T1000 (cell line): Measurements from ENCODE around the gene CAPNS2.
"Not testable (repeated sequence)": the region's sequence is repeated elsewhere in the genome, so short reads cannot be mapped to it uniquely, and the experiment has no call there.

Experiments
- DNase-seq: peaks from one replicate; lab custom pipeline; 2025; ENCODE audit warnings: mixed read lengths; lab: John Stamatoyannopoulos, UW

Gene CAPNS2

GRCh38 chr16:55568207-55568606 lies 1.7 kb downstream of the CAPNS2 start:
- no peak for DNase-seq

GRCh38 chr16:55569025-55569424 lies 2.5 kb downstream of the CAPNS2 start:
- no peak for DNase-seq

GRCh38 chr16:55570159-55570558 lies 3.7 kb downstream of the CAPNS2 start:
- DNase-seq, result no peak

GRCh38 chr16:55571191-55571897 lies 4.9 kb downstream of the CAPNS2 start:
- DNase-seq, result no peak

- DNase-seq, result no peak
These were observed 6.0 kb downstream of the CAPNS2 start for GRCh38 chr16:55572439-55572838.

GRCh38 chr16:55574811-55575210 lies 8.3 kb downstream of the CAPNS2 start:
- no peak for DNase-seq

GRCh38 chr16:55575496-55575895 lies 9.0 kb downstream of the CAPNS2 start:
- no peak for DNase-seq

GRCh38 chr16:55576384-55576783 lies 9.9 kb downstream of the CAPNS2 start:
- no peak for DNase-seq

GRCh38 chr16:55577887-55578286 lies 11.4 kb downstream of the CAPNS2 start:
- no peak for DNase-seq

- no peak for DNase-seq
These were observed 19.1 kb downstream of the CAPNS2 start for GRCh38 chr16:55585631-55586030.

GRCh38 chr16:55588799-55589198 lies 22.3 kb downstream of the CAPNS2 start:
- DNase-seq, result no peak

GRCh38 chr16:55592306-55592705 lies 25.8 kb downstream of the CAPNS2 start:
- DNase-seq, result no peak

- DNase-seq, result no peak
These were observed 31.4 kb downstream of the CAPNS2 start for GRCh38 chr16:55597928-55598327.

- no peak for DNase-seq
These were observed 39.4 kb downstream of the CAPNS2 start for GRCh38 chr16:55605754-55606336.

- no peak for DNase-seq
These were observed 47.3 kb downstream of the CAPNS2 start for GRCh38 chr16:55613613-55614335.

- no peak for DNase-seq
These were observed 48.6 kb downstream of the CAPNS2 start for GRCh38 chr16:55615071-55615470.

- DNase-seq, result not testable (repeated sequence)
These were observed 49.2 kb downstream of the CAPNS2 start for GRCh38 chr16:55615670-55616069.
